GM23338 (cell line): ENCODE measurements around the gene METTL21C. TPM values are rescaled to one million over a fixed set of nuclear protein-coding genes. Genes with fewer than 3 reads are reported as not detected.

Experiments used
- ATAC-seq: fragments of 200-7000 bp; cut with Tn5 transposase; 3 replicates; pipeline ENCODE4 v1.9.1; 2020
- DNase-seq: peaks from one replicate; pipeline ENCODE4 v3.0.0-alpha.2; 2015; ENCODE audit warnings: low spot score
- H2AFZ ChIP-seq: fragments of 200-600 bp; sonication (generic); 2 replicates; pipeline ENCODE4 v1.8.0; 2016; ENCODE audit warnings: antibody characterized with exemption, mild to moderate bottlenecking, moderate library complexity
- H3F3A ChIP-seq: fragments of 200-600 bp; sonication (generic); replicated peaks from 2 replicates; pipeline ENCODE4 v1.8.0; 2017; ENCODE audit warnings: antibody characterized with exemption, mixed run types, low read depth
- H3K27ac ChIP-seq: fragments of 200-600 bp; sonication (generic); 2 replicates; pipeline ENCODE4 v1.6.1; 2016; ENCODE audit warnings: low read depth
- H3K27me3 ChIP-seq: fragments of 200-600 bp; sonication (generic); 2 replicates; pipeline ENCODE4 v1.8.0; 2016; ENCODE audit warnings: mild to moderate bottlenecking, mixed run types, moderate library complexity; ENCODE audit not compliant: insufficient read depth
- H3K36me3 ChIP-seq: fragments of 200-600 bp; sonication (generic); 2 replicates; pipeline ENCODE4 v1.8.0; 2016; ENCODE audit warnings: mild to moderate bottlenecking; ENCODE audit not compliant: insufficient read depth
- H3K4me1 ChIP-seq: fragments of 200-600 bp; sonication (generic); 2 replicates; pipeline ENCODE4 v1.8.0; 2016; ENCODE audit warnings: mild to moderate bottlenecking, moderate library complexity; ENCODE audit not compliant: insufficient read depth
- H3K4me2 ChIP-seq: fragments of 200-600 bp; sonication (generic); 2 replicates; pipeline ENCODE4 v1.7.1; 2017; ENCODE audit warnings: mixed run types
- H3K4me3 ChIP-seq: fragments of 200-600 bp; sonication (generic); 2 replicates; pipeline ENCODE4 v1.6.1; 2016; ENCODE audit warnings: mixed run types
- H3K79me2 ChIP-seq: fragments of 200-600 bp; sonication (generic); replicated peaks from 2 replicates; pipeline ENCODE4 v1.8.0; 2017; ENCODE audit warnings: mild to moderate bottlenecking; ENCODE audit not compliant: insufficient read depth
- H3K9me2 ChIP-seq: fragments of 200-600 bp; sonication (generic); 2 replicates; pipeline ENCODE4 v1.8.0; 2017; ENCODE audit not compliant: insufficient read depth
- H4K20me1 ChIP-seq: fragments of 200-600 bp; sonication (generic); replicated peaks from 2 replicates; pipeline ENCODE4 v1.8.0; 2017; ENCODE audit warnings: mild to moderate bottlenecking; ENCODE audit not compliant: insufficient read depth
- H3K27ac Mint-ChIP-seq: 2 replicates; pipeline ENCODE4 v1.8.0; 2020; ENCODE audit warnings: inconsistent platforms, mild to moderate bottlenecking, moderate library complexity, mixed read lengths
- H3K27me3 Mint-ChIP-seq: 3 replicates; pipeline ENCODE4 v1.8.0; 2022; ENCODE audit warnings: low read depth, mild to moderate bottlenecking, moderate library complexity, mixed read lengths, inconsistent platforms; ENCODE audit not compliant: insufficient read depth, poor library complexity
- H3K36me3 Mint-ChIP-seq: 3 replicates; pipeline ENCODE4 v1.8.0; 2021; ENCODE audit warnings: low read depth, mild to moderate bottlenecking, inconsistent platforms, moderate library complexity, mixed read lengths
- H3K4me1 Mint-ChIP-seq: 3 replicates; pipeline ENCODE4 v1.8.0; 2020; ENCODE audit warnings: mild to moderate bottlenecking, inconsistent platforms, mixed read lengths
- H3K4me3 Mint-ChIP-seq: 3 replicates; pipeline ENCODE4 v1.8.0; 2021; ENCODE audit warnings: moderate library complexity, mild to moderate bottlenecking, inconsistent platforms, mixed read lengths
- H3K9me3 Mint-ChIP-seq: 3 replicates; pipeline ENCODE4 v1.8.0; 2020; ENCODE audit warnings: moderate library complexity, mild to moderate bottlenecking, inconsistent platforms, mixed read lengths
- CREB1 ChIP-seq: fragments of 250-450 bp; sonication (Bioruptor Pico); IDR thresholded peaks from 2 replicates; pipeline ENCODE4 v1.5.0; 2020; ENCODE audit warnings: low read depth, mild to moderate bottlenecking, moderate library complexity
- EZH2 ChIP-seq: fragments of 200-600 bp; sonication (generic); IDR thresholded peaks from one replicate; pipeline ENCODE4 v1.8.0; 2017; ENCODE audit warnings: antibody characterized with exemption, mild to moderate bottlenecking, low read depth; ENCODE audit not compliant: unreplicated experiment
- EZH2phosphoT487 ChIP-seq: fragments of 200-600 bp; sonication (generic); IDR thresholded peaks from one replicate; pipeline ENCODE4 v1.8.1; 2018; ENCODE audit warnings: antibody characterized with exemption; ENCODE audit not compliant: unreplicated experiment
- JUNB ChIP-seq: IDR thresholded peaks from one replicate; pipeline ENCODE4 v1.6.1; 2016; ENCODE audit warnings: antibody characterized with exemption; ENCODE audit not compliant: unreplicated experiment
- NANOG ChIP-seq: IDR thresholded peaks from 2 replicates; pipeline ENCODE4 v1.6.1; 2016; ENCODE audit warnings: antibody characterized with exemption, borderline replicate concordance
- POLR2AphosphoS5 ChIP-seq: IDR thresholded peaks from 2 replicates; pipeline ENCODE4 v1.6.1; 2016; ENCODE audit warnings: antibody characterized with exemption, low read depth
- ZNF114 ChIP-seq: fragments of 250-450 bp; sonication (Bioruptor Pico); IDR thresholded peaks from 2 replicates; pipeline ENCODE4 v1.5.0; 2020; ENCODE audit warnings: mild to moderate bottlenecking, moderate library complexity
- ZNF331 ChIP-seq: fragments of 250-450 bp; sonication (Bioruptor Pico); IDR thresholded peaks from 2 replicates; pipeline ENCODE4 v1.5.0; 2020; ENCODE audit warnings: low read depth, mild to moderate bottlenecking, moderate library complexity
- polyA plus RNA-seq: library from polyadenylated mRNA; unstranded; fragments of >200 nt; fragmentation: Nextera tagmentation; extraction: Ambion mirVana; gene quantifications from 2 replicates; pipeline ENCODE4 v1.2.1, GENCODE V29; 2016
- total RNA-seq: library from RNA; depleted of rRNA; stranded (reverse); fragments of >200 nt; shearing (Covaris generic); gene quantifications from 2 replicates; pipeline ENCODE4 v1.2.3, GENCODE V29; 2014
- TF ChIP-seq, protein P1 (sequence below): IDR thresholded peaks from 2 replicates; pipeline ENCODE4 v1.6.1; 2016; ENCODE audit warnings: antibody characterized with exemption

Gene METTL21C
- total and polyA plus RNA-seq, 2 experiments from 2014 or later = not detected

DNA sequence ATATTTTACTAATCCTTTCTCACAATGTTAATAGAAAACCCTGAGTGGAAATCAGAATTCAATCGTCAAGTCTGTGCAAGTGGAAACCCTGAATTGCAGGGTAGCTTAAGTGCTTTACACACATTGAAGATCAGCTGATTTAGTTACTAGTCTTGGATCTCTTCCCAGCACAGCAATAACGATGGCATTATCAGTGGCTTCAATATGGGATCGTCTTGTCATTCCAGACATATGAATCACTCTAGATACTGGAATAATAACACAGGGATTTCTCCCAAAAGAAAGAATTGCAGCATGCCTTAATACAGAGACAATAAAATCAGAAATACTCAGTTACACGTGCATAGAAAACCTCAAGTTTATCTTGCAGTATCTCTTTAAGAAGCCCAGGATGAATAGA is 12.6 kb upstream of the METTL21C start:
- Histone ChIP-seq H3K9me2 (no peaks in the 10 kb centered on the region), H3K27ac (no peak overlapping the region), H3K4me1 (no peaks in the 10 kb centered on the region), H3F3A (no peaks in the 10 kb centered on the region), H3K4me2 (no peak overlapping the region), H4K20me1 (no peaks in the 10 kb centered on the region), H3K4me3 (no peak overlapping the region), H2AFZ (no peak overlapping the region), H3K27me3 (no peaks in the 10 kb centered on the region), H3K79me2 (no peaks in the 10 kb centered on the region), H3K36me3 (no peaks in the 10 kb centered on the region)
- Mint-ChIP-seq H3K27me3 (no peaks in the 10 kb centered on the region), H3K27ac (no peak overlapping the region), H3K4me3 (no peak overlapping the region), H3K36me3 (no peaks in the 10 kb centered on the region), H3K9me3 (no peaks in the 10 kb centered on the region; the same call in 2 of the 3 replicates), H3K4me1 (no peaks in the 10 kb centered on the region)
- DNase-seq (no peak), ATAC-seq (no peak)
- TF ChIP-seq JUNB (no peak), POLR2AphosphoS5 (no peak)
- TF ChIP-seq, protein P1, sequence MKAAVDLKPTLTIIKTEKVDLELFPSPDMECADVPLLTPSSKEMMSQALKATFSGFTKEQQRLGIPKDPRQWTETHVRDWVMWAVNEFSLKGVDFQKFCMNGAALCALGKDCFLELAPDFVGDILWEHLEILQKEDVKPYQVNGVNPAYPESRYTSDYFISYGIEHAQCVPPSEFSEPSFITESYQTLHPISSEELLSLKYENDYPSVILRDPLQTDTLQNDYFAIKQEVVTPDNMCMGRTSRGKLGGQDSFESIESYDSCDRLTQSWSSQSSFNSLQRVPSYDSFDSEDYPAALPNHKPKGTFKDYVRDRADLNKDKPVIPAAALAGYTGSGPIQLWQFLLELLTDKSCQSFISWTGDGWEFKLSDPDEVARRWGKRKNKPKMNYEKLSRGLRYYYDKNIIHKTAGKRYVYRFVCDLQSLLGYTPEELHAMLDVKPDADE = no peak

DNA sequence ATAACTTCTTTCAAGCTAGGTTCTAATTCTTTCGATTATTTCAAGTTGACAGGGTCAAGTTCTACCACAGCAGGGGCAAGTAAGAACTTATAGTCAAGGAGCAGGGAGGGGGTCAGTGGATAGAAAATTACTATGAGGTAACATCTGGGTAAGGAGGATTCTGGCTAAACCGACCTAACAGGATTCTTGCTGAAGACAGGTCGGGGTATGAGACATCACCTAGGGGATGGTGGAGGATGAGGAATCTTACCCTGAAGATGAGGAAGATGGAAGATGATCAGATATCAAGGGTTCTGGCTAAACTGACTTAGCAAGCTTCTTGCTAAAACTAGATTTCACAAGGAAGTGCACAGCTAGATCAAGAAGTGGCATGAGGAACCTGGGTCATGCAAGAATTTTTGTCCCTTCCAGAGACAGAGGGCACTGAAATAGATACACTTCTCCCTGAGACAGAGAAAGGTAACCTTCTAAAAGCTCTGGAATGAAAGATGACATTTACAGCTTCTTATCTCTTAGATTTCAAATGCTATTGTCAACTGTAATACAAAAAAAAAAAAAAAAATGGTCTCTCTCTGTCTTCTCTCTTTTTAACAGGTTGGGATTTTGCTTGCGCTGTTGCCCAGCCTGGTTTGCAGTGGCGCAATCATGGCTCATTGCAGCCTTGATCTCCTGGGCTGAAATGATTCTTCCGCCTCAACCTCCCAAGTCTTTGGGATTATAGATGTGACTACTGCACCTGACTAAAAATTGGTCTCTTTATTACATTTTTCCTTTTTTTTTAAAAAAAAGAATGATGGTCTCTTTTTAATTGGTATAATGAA is 9.6 kb upstream of the METTL21C start:
- Histone ChIP-seq H3K4me3 (no peak overlapping the region), H3K27ac (no peak overlapping the region), H3K9me2 (no peaks in the 10 kb centered on the region), H3K27me3 (no peaks in the 10 kb centered on the region), H3K36me3 (no peaks in the 10 kb centered on the region), H3F3A (no peaks in the 10 kb centered on the region), H3K4me1 (no peaks in the 10 kb centered on the region; the same call in 1 of the 2 replicates), H4K20me1 (no peaks in the 10 kb centered on the region), H3K79me2 (no peaks in the 10 kb centered on the region), H2AFZ (no peak overlapping the region), H3K4me2 (no peak overlapping the region)
- DNase-seq = no peak
- Mint-ChIP-seq H3K27ac (no peak overlapping the region), H3K4me3 (no peak overlapping the region), H3K4me1 (peaks cover 4% of the 10 kb centered on the region; the same call in 2 of the 3 replicates), H3K9me3 (no peaks in the 10 kb centered on the region), H3K36me3 (no peaks in the 10 kb centered on the region), H3K27me3 (no peaks in the 10 kb centered on the region)
- TF ChIP-seq EZH2 = no peak
- TF ChIP-seq POLR2AphosphoS5 = no peak
- no peak for TF ChIP-seq ZNF331 (CRISPR knock-in tag)
- TF ChIP-seq ZNF114 (CRISPR knock-in tag) = no peak
- no peak for TF ChIP-seq NANOG
- no peak for TF ChIP-seq CREB1 (CRISPR knock-in tag)
- TF ChIP-seq EZH2phosphoT487 = no peak
- ATAC-seq = no peak

DNA sequence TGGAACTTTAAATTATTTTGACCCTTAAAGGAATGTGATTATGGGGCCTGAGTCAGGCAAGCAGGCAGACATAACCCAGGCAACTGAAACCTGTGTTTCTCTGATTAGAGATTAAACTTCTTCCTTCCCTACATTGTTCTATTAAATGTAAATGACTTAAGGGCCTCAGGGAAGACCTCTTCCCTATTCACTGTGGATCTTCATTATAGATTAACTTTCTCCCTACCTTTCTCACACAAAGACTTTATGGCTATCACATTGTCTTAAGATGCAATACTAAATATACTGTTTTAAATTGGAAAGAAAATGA is 8.8 kb upstream of the METTL21C start:
- no peak overlapping the region for H3K27ac ChIP-seq
- peaks cover 4% of the 10 kb centered on the region; the same call in 2 of the 3 replicates for H3K4me1 Mint-ChIP-seq

More for the DNA sequence above, 8.8 kb upstream of the METTL21C start:
- DNase-seq (no peak), ATAC-seq (no peak)
- peak overlapping the region; percentile 94; the same call in 1 of the 2 replicates for H2AFZ ChIP-seq
- no peaks in the 10 kb centered on the region for H3K27me3 ChIP-seq
- H4K20me1 ChIP-seq = no peaks in the 10 kb centered on the region
- H3K9me3 Mint-ChIP-seq = no peaks in the 10 kb centered on the region
- H3K4me2 ChIP-seq = no peak overlapping the region
- H3K4me1 ChIP-seq = no peaks in the 10 kb centered on the region; the same call in 1 of the 2 replicates
- no peaks in the 10 kb centered on the region for H3K27me3 Mint-ChIP-seq
- no peak overlapping the region for H3K4me3 ChIP-seq
- no peaks in the 10 kb centered on the region for H3K36me3 Mint-ChIP-seq
- H3K9me2 ChIP-seq = no peaks in the 10 kb centered on the region
- H3K36me3 ChIP-seq = no peaks in the 10 kb centered on the region
- TF ChIP-seq ZNF114 (CRISPR knock-in tag) = no peak
- TF ChIP-seq JUNB = no peak
- H3K4me3 Mint-ChIP-seq = no peak overlapping the region
- H3F3A ChIP-seq = no peaks in the 10 kb centered on the region
- no peak overlapping the region for H3K27ac Mint-ChIP-seq
- no peaks in the 10 kb centered on the region for H3K79me2 ChIP-seq
